ENCODE data around the gene PTPRN2.

DNA sequence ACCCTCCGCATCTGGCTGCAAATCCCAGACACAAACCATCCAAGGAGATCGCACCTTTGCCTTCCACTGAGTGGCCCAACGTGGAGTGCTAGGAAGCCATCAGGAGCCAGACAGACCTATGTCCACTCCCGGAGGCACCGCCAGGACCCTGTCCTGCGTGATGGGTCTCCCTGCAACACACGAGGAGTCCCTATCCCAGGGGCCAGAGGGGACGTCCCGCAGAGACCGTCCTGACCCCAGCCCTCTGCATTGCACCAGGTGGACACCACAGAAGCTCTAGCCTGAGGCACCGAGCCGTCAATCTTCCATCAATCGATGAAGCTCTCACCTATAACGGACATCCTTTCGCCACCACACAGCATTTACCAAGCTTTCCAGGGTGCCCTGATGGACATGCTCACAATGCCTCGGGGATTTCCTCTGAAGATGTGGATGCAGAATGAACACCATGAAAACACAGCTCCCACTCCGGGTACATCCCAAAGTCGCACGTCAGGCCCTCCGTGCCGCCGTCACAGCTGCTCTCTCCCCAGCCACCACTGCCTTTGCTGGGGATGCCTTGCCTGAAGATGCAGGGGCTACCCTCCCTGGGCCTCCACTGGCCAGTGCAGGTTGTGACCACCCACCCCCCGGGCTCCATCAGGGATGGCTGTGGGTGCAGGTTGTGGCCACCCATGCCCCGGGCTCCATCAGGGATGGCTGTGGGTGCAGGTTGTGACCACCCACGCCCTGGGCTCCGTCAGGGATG lies 54.1 kb downstream of the PTPRN2 start:
- TF ChIP-seq, protein P1, sequence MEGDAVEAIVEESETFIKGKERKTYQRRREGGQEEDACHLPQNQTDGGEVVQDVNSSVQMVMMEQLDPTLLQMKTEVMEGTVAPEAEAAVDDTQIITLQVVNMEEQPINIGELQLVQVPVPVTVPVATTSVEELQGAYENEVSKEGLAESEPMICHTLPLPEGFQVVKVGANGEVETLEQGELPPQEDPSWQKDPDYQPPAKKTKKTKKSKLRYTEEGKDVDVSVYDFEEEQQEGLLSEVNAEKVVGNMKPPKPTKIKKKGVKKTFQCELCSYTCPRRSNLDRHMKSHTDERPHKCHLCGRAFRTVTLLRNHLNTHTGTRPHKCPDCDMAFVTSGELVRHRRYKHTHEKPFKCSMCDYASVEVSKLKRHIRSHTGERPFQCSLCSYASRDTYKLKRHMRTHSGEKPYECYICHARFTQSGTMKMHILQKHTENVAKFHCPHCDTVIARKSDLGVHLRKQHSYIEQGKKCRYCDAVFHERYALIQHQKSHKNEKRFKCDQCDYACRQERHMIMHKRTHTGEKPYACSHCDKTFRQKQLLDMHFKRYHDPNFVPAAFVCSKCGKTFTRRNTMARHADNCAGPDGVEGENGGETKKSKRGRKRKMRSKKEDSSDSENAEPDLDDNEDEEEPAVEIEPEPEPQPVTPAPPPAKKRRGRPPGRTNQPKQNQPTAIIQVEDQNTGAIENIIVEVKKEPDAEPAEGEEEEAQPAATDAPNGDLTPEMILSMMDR (conservative IDR thresholded peaks at IDR 0.05; ENCODE audit: low read depth, low read length): no peak
- TF ChIP-seq EZH2 (IDR thresholded peaks at IDR 0.05; ENCODE audit: borderline replicate concordance, low read depth, low read length, poor library complexity, severe bottlenecking): no peak

Data from A673 (cell line).